ENCODE measurements around the gene THAP7. TPM values are rescaled to one million over a fixed set of nuclear protein-coding genes. Genes with fewer than 3 reads are reported as not detected.

Gene THAP7
- total RNA-seq, 6 donors from 2014 or later, result 18.9 to 52.4 (median 32.0) TPM

GRCh38 chr22:21033895-21034294, 32.0 kb upstream of the THAP7 start:
- no peak overlapping the region for H3K27ac ChIP-seq
- H3K4me3 ChIP-seq, result no peak overlapping the region
- DNase-seq, result no peak
- ATAC-seq (ENCODE audit: low FRiP score in 2 of 2), result no peak
- TF ChIP-seq CTCF (IDR thresholded peaks at IDR 0.05), result no peak
- TF ChIP-seq POLR2A (IDR thresholded peaks at IDR 0.05), result no peak
- TF ChIP-seq EP300 (IDR thresholded peaks at IDR 0.05), result no peak
- peaks cover 0 to 10% (median 1%) of the 10 kb centered on the region in 4 donors for H3K27me3 ChIP-seq
- H3K9me3 ChIP-seq, result no peaks in the 10 kb centered on the region
- 86 to 87% methylated on average over 3 of the region's 3 CpGs for WGBS, 2 donors
- H3K36me3 ChIP-seq, result no peaks in the 10 kb centered on the region
- H3K4me1 ChIP-seq, result peaks cover 9 to 17% (median 12%) of the 10 kb centered on the region in 4 donors

DNA sequence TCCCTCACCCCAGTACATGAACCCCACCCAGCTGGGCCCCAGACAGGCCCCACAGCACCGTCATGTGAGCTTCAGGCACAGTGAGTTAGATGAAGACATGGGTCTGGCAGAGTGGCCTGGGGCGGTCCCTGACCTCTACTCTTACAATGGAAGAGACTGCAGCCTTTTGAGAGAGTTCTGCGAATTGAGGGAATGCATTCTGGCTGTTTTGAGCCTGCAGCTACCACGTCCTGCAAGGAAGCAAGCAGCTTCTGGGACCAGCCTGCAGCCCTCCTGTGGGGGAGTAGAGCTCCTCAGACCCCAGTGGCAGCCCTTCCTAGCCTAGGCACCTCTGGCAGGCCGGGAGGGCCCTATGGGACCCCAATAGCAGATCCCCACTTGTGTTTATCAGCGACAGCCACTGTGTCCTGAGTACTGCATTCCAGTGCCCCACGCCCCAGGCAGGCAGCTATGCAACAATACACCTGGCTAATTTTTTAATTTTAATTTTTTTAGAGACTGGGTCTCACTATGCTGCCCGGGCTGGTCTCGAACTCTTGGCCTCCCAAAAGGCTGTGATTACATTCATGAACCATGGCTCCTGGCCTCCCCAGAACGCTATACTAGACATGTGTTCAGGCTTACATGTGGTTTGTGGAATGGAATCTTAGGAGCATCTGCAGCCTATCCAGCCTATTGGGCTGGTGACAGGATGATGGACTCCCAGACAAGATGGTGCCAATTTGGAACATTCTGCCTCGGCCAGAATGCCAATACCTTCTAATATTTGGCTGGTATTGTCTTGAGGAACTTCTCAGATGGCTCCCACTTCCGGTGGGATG, 31.2 kb upstream of the THAP7 start:
- DNase-seq (no peak), ATAC-seq (ENCODE audit: low FRiP score in 2 of 2) (peak in 1 of 2 donors; percentile 25)
- TF ChIP-seq POLR2A (IDR thresholded peaks at IDR 0.05), result no peak
- no peak for TF ChIP-seq POLR2AphosphoS5 (IDR thresholded peaks at IDR 0.05)
- no peak for TF ChIP-seq CTCF (IDR thresholded peaks at IDR 0.05)
- TF ChIP-seq EP300 (IDR thresholded peaks at IDR 0.05), result no peak
- H3K9me3 ChIP-seq, result no peaks in the 10 kb centered on the region
- peak overlapping the region in 1 of 4 donors; percentile 44 for H3K4me3 ChIP-seq
- H3K4me1 ChIP-seq, result peaks cover 9 to 16% (median 12%) of the 10 kb centered on the region in 4 donors
- no peaks in the 10 kb centered on the region for H3K36me3 ChIP-seq
- peaks cover 0 to 10% (median 1%) of the 10 kb centered on the region in 4 donors for H3K27me3 ChIP-seq
- WGBS, 2 donors, result 78 to 80% methylated on average over 6 to 12 of the region's 12 CpGs
- no peak overlapping the region for H3K27ac ChIP-seq

- DNase-seq, result peak in 1 of 2 donors; percentile 87
- Histone ChIP-seq H3K4me1 (peaks cover 9 to 17% (median 12%) of the 10 kb centered on the region in 4 donors), H3K4me3 (peak within 1 kb of the TSS in 3 of 4 donors; percentile 22 to 44 (median 40)), H3K27ac (no peak within 1 kb of the TSS), H3K36me3 (no peaks in the 10 kb centered on the region), H3K9me3 (no peaks in the 10 kb centered on the region), H3K27me3 (peaks cover 0 to 10% (median 1%) of the 10 kb centered on the region in 4 donors)
- ATAC-seq (ENCODE audit: low FRiP score in 2 of 2), result peak in 1 of 2 donors; percentile 63
- WGBS, 2 donors, result 3 to 24% methylated on average over 11 to 46 of the region's 59 CpGs
- TF ChIP-seq EP300 (IDR thresholded peaks at IDR 0.05), result no peak
- no peak for TF ChIP-seq POLR2A (IDR thresholded peaks at IDR 0.05)
- no peak for TF ChIP-seq CTCF (IDR thresholded peaks at IDR 0.05)
- no peak for TF ChIP-seq POLR2AphosphoS5 (IDR thresholded peaks at IDR 0.05)
Measured at GRCh38 chr22:21032037-21032867, 30.3 kb upstream of the THAP7 start, which contains the start of gene SLC7A4. Gene SLC7A4, minus strand, starts transcription at chr22:21032561. Its CDS starts 749 bp downstream, at chr22:21031812.

DNA sequence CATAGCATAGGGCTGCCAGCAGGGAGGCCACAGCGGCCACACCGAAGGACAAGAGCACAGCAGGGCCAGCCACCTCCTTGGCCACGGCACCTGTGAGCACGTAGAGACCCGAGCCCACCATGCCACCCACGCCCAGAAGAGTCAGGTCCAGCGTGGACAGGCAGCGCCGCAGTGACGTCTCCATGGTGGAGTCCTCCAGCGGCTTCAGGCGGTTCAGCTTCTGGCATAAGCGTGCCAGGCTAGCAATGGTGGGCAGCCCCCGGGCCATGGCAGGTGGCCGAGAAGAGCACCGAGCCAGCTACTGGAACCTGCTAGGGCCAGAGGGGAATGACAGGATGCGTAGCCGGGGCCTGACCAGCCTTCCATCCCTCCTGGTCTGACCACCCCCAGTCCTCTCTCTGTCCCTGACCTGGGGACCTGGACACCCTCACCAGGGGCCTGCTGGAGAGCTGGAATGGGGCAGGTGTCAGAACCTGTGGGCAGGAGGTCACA, 29.7 kb upstream of the THAP7 start:
- no peak overlapping the region for H3K27ac ChIP-seq
- ATAC-seq (ENCODE audit: low FRiP score in 2 of 2) (no peak), DNase-seq (no peak)
- H3K4me3 ChIP-seq, result peak overlapping the region in 2 of 4 donors; percentile 22 to 40
- H3K36me3 ChIP-seq, result no peaks in the 10 kb centered on the region
- peaks cover 0 to 10% (median 1%) of the 10 kb centered on the region in 4 donors for H3K27me3 ChIP-seq
- no peaks in the 10 kb centered on the region for H3K9me3 ChIP-seq
- H3K4me1 ChIP-seq, result peaks cover 9 to 18% (median 12%) of the 10 kb centered on the region in 4 donors
- WGBS, 2 donors, result 91 to 94% methylated on average over 10 to 18 of the region's 18 CpGs
- TF ChIP-seq EP300 (IDR thresholded peaks at IDR 0.05), result no peak
- TF ChIP-seq CTCF (IDR thresholded peaks at IDR 0.05), result no peak
- TF ChIP-seq POLR2A (IDR thresholded peaks at IDR 0.05), result no peak
- TF ChIP-seq POLR2AphosphoS5 (IDR thresholded peaks at IDR 0.05), result no peak
